HG03045 (cell line): ENCODE results near the gene PRPF18.

ENCODE experiments used
- ATAC-seq: cut with Tn5 transposase; IDR thresholded peaks from one replicate; pipeline ENCODE4 v1.9.1; 2021; ENCODE audit warnings: mild to moderate bottlenecking, moderate library complexity; ENCODE audit not compliant: unreplicated experiment

Gene PRPF18

DNA sequence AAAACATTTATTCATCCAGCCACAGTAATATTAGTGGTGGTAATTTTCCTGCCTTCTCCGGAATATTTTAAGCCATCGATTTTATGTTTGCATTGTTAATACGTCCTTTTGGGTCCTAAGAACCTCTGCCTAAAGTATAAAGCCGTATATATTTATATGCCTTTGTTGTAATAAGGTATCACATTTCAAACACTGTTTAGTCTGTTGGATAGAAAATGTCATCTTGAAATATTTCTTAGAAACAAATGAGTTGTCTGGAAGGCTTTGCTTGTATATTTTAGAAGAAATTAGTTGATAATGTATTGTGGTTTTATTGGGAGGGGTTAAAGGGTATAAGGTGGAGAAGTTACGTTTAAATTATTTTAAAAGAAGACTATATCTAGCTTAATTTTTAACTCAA lies 11.1 kb downstream of the PRPF18 start:
- ATAC-seq, result no peak

DNA sequence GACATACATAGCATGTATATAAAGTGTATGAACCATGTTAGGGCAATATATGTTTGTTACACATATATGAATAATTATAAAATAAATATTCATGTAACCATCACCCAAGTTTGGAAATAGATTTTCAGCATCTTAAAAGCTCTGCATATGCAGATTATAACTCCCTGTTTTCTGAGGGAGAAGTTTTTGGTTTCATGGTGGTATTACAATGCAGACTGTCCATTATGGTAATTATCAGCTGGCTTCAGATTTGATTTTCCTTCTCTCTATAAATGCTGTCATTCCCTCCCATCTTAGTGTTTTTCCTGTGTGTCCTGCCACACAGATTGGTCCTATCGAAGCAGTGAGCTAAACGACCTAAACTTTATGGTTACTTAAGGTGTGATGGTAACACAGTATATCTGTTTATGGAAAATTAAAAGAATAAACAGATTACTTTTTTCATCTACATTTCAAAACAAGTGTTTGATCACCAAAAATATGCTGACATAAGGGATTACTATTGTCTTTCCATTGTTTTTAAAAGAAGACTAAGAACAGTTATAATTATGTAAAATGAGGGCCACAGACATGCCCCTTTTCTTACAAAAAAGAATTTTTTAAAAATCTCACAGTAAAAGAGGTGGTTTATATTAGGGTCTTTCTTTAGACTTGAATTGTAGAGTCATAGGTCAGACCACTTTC lies 17.7 kb downstream of the PRPF18 start:
- ATAC-seq, result no peak

DNA sequence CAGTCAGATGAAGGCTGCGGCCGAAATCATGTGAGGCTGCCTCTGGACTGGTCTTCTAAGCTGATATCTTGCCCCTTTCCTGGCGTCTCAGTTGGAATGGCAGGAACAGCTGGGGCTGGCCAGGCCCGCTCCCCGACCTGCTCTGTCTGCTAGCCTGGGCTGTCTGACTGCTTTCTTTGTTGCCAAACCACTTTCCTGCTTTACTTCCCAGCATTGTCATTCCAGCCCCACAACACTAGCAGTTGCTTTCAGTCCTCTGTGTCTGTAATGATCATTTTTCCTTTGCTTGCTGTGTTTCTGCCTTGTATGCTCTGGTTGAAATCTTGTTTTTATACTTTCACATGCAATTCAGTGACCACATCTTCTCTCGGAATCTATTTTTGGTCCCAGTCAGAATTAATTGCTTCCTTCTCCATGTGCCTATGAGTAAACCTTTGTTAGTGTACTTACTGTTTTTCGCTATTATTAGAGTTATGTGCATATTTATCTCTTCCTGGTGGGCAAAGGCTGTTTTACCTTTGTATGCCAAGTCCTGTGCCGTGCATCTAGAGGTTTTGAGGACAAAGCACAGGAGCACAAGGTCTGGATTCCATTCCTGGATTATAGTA lies 21.6 kb downstream of the PRPF18 start:
- no peak for ATAC-seq

DNA sequence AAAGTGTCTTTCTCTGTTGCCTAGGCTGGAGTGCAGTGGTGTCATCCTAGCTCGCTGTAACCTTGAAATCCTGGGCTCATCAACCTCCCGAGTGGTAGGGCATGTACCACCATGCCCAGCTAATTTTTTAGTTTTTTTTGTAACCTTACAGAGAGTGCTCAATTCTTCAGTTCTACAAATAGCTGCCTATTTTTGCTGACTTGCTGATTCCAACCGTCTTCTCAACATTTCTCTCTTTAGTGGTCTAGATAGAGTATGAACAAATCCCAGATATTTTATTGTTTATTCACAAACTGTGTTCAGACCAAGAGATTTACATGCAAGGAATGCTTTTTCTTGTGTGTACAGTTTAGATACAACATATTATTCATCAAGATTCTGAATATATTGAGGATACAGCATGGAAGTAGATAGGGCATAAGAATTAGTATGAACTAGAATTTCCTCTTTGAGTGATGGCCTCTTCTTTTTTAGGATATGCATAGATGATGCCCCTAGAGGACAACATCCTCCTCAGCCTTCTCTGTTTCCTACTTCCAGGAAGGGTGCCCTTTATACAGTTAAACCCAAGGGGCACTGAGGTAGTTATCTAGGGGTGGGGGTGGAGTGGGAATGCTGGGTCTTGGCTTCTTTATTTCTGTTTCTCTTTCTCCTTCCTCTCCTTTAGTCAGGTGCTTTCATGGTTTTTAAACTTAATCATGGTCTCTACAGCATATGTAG lies 26.0 kb downstream of the PRPF18 start:
- no peak for ATAC-seq

DNA sequence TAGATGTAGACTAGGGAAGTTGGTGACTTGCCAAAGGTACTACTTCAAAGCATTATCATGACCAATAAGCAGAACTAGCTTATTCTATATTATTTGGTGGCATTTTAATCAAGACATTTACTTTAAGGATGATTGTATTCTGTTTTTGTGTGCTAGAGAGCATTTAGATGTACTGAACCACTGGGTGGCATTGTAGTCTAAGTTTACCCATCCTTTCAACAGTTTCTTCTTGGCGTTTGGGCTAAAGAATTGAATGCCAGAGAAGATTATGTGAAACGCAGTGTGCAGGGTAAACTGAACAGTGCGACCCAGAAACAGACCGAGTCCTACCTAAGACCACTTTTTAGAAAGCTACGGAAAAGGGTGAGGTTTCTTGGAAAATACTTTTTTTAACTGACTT lies 26.8 kb downstream of the PRPF18 start:
- no peak for ATAC-seq

DNA sequence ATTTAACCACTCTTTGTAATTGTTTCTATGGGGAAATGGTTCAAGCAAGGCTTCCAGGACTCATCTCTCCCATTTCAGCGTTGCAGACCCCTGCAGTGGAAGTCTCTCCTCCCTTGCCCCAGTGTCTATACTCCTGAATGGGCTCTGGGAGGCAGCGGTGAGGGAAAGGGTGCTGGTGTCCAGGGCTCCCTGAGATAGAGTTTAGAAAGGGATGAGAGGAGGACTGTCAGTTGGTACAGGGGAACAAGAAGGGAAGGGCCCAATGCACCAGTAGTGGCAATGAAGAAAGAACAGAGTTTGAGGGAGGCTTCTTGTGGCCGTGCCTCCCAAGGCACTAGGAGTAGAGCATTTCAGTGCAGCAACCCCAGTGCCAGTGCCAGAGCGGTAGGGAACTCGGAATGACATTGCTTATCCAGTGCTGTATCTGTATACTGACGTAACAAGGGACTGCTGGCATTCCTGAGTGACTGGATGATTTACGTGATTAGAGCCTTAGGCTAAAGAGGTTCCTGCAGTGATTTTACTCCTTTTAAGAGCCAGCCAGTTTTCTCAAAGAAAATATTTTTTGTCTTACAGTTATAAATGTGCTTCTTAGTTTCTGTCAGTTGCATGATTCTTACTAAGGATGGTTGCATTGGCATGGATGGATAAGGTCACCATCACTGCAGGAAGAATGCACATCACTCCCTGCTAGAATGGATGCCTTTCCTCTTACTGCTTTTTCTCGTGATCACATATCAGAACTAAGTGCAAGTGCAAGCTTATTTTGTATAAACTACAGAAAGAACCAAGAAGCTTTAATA lies 28.0 kb downstream of the PRPF18 start:
- no peak for ATAC-seq

DNA sequence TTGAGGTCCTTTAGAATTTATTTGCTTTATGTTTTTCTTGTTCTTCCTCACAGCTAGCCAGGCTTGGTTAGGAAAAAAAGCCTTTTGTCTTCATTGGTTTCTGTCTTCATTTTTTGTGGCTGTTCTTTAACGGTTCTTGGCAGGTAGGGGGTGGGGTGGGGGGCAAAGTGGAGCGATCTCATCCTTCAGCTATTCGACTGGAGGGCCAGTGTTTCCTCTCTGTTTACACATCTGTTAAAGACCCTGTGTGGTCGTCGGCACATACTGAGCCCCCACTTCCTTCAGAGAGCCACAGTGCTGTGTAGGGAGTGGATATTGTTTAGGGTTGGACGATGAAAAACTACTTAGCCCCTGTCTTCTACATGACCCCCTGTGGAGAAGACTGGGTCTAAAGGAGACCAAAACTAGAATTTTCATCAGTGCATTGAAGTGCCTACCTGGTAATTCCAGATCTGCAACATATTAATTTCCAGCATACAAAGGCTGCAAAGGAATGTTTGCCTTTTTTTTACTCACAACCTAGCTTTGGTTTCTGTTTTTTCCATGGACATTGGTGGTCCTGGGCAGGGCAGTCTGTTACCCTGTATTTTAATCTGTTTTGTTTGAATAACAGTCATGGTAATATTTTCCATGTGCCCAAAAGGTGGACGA lies 29.0 kb downstream of the PRPF18 start:
- no peak for ATAC-seq

DNA sequence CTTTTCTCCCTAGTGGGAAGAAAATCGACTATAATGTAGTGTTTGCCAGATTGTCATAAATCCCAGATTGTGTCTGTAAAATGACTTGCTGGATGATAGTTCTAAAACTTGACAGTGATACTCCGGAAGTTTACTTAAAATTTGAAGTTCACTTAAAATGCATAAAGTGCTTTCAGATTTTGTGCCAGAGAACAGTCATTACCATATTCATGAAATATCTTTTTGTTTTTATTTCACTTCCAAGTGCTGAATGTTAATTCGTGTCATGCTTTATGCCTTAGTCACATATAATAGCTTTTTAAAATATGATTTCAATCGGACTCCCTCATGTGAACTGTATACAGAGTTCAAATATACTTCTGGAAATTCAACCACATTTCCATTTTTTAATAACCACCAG lies 30.4 kb downstream of the PRPF18 start:
- ATAC-seq, result no peak

DNA sequence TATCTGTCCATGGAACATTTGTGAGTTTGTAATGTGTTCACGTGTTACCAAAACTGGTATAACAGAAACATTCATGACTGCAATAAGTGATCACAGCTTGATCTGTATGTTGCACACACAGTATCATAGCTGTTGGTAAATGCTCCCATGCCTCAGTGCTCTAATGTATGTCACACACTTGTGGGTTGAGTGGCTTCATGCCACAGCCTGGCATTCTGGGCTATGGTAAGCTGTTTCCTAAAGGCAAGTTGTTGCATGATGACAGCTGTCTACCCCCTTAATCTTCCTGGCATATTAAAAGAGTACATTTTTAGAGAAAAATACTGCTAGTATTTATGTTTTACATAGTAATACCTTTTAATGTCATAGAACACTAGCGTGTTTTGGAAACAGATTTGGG lies 35.2 kb downstream of the PRPF18 start:
- ATAC-seq, result no peak

DNA sequence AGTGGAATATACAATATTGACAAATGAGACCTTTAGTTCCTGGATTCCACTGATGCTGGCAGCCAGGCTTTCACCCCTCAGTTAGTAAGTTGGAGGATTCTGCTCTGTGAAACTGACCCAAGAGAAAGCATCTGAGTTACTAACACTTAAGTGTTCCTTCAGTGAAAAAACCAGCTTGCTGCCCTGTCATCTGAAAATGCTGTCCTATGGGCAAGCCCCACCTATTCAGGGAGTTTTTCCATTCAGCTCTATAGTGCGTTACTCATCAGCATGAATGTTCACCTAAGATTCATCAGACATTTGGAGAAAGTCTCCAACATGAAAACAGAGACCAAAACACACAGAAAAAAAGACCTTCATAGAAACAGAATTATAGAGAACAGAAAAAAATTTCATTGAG lies 37.9 kb downstream of the PRPF18 start:
- no peak for ATAC-seq

DNA sequence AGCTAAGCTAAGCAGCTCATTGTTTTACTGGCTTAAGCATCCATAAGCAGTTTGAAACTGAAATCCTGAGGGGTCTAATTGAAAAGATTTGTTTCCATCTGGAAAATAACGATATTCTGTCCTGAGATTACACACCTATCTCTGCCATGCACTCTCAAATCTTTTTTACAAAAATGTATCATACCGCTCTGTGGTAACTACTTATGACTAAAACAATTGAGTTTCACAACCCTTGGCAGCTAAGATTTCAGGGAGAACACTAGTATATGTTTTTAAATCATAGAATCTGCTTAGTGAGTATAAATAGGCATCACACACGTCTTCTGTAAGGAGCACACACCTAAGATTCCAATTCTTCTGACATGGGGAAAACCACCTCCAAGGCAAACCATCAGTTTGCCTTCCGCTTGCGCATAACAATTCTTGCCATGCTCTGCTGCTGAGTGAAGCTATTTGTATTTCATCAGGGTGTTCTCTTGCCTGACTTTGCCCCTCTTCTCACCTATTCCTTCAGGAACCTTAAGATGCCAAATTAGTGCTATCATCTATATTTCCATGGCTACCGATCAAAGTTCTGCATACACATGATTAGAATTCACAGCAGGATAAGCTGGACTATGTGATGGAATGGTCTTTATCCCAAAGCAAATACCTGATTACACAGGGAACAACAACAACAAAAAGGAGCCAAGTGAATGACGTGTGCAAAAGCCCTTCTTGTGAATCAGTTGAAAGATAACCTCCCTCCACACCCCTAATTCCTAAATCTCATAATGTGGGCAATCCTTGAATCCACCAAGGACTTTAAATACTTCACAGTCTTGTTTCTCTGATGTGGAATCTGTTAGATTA lies 40.9 kb downstream of the PRPF18 start:
- ATAC-seq, result no peak

DNA sequence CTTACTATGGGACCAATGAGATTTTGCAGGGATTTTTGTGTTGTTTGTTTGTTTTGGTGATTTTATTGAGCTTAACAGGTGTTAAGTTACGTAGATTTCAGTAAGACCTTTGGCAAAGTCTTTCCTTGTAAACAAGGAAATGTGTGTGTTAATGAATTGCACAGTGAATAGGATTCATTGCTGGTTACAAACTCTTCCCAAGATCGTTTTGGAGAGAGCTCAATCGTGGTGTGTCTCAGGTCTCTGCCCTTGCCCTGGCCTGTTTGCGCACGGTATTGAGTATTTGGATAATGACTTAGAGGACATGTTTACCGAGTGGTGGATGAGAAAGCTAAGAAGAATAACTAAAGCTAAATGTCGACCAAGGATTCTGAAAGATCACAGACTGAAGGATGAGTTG lies 41.9 kb downstream of the PRPF18 start:
- no peak for ATAC-seq

DNA sequence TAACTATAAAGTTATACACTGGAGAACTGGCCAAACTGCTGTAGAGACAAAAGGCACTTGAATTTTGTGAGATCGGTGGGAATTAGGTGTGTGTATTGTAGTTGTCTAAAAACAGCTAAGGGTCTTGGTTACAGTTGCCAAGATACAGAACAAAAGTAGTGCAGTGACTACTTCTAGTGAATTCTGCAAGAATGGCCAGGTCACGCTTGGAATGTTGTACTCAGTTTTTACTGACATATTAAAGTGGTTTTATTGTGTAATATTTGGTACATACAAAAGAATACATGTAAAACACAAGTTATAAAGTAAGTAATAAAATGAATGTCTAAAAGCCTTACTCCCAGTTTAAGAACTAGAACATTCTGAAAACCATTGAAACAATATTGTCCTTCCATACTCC lies 42.4 kb downstream of the PRPF18 start:
- ATAC-seq, result no peak

DNA sequence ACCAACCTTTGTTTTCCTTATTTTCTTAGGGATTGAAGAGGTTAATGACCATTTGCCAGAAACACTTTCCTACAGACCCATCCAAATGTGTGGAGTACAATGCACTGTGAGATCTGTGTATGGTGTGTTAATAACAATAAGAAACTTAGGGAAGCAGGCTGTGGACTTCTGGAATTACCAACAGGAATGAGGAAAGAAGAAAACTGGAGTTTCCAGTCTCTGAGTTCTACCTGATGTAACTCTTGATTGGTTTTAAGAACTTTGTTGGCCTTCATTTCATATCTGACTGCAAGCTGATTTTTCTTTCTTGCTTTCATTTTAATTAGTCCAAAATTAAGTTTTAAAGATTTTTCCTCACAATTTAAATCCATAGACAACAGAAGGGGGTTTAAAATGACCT lies 43.5 kb downstream of the PRPF18 start:
- no peak for ATAC-seq

DNA sequence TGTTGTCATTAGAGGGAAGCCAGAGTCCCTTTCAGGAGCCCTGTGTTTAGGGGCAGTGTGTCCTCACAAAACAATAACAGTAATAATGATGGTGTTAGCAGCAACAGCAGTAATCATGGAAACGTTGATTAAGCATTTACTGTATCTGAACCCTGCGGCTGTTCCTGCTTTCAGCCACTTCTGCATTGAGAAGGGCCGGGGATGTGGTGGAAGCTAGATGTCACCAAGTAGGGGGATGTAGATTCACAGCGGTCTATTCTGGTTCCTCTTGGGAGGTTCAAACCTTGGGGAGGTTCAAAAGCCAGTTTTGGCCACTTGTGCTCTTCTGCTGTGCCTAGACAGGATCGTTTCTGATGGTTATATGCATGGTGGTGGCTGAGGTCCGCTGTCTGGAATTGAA lies 44.8 kb downstream of the PRPF18 start:
- no peak for ATAC-seq

DNA sequence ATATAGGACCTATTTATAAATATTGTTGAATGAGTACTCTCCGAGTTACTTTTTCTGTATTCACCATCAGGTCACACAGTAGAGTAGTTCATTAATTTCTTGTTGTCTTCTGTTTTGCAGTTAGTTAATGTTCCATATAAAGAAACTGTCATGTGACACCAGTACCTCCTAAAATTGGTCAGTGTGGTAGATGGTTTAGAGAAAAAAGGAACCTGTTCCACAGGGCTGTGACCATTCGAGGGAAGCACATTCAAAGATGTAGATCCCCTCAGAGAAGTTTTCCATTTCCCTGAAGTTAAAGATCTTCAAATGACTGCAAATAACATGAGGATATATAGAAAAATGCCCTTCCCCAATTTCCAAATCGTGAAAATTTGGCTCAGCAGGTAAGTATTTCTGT lies 45.7 kb downstream of the PRPF18 start:
- no peak for ATAC-seq

DNA sequence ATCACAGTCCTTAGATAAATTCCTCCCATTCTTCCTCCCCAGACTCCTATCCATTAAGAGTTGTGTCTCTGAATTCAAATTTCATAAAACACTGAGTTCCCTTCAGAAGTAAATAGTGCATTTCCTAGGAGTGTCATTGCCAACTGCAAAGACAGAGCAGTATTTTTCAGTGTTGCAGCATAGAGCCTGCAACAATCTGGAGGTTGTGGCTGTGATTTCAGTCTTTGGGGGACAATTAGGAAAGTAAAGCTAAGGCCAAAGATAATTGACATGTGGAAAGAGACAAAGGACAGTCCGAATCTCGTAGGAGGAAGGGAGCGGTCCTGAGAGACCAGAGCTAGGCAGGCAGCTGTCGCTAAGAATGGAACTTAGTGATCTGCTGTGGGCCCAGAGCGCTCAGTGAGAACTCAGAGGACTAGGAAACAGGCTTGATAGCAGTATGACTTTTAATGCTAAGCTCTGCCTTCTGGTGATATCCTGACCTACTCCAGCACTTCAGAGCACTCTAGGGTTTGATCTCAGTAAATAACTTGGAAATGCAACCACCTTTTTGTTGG lies 46.2 kb downstream of the PRPF18 start:
- no peak for ATAC-seq

DNA sequence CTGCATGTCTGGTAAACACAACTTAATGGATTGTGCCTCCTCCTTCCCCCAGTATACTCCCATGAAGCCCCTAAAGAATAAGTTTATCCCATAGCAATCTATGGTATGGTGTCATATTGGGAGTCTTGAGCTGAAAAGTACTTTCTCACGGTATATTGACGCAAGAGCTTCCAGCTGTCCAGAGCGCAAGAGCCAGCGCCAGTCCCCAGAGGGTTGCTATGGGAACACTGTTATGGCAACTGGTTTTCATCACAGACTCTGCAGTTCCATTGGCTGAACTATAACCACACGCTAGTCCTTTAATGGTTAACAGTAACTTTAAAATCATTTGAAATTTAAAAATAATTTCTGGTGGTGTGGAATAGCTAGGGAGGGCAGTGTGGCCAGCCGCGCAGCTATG lies 46.9 kb downstream of the PRPF18 start:
- no peak for ATAC-seq

DNA sequence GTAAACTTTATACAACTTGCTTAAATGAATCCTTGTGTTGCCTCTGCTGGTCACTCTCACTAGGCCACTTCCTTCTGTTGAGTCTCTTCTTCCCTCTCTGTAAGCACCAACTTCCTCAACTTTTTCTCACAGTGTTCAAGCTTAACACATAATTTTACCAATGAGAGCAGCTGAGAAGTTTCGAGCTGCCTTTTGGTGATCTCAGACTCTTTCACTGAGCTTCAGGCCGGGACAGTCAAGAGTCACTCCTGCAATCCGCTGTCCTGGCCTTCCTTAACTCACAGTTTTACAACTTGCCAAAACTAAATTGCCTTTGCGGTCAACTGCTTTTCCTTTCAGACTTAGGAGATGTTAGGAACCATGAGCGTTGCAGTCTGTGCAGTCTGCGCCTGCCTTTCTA lies 47.4 kb downstream of the PRPF18 start:
- no peak for ATAC-seq

DNA sequence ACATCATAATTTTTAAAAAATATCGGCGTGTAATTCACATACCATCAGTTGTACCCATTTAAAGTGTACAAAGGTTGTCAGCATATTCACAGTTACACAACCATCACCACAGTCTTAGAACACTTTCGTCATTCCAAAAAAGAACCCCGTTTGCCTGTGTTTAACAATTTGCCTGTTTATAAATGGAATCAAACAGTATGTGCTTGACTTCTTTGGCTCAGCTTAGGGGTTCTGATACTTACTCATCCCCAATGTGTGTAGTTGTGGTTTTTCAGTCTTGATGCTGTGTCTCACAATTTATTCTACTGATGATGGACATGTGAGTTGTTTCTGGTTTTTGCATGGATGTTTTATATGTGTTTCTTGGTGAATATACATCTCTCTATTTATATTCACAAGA lies 50.0 kb downstream of the PRPF18 start:
- ATAC-seq, result no peak
